Glomerular endothelial cell (primary cell): ENCODE results near the gene HSH2D. TPM values are rescaled to one million over a fixed set of nuclear protein-coding genes. Genes with fewer than 3 reads are reported as not detected.
"Not testable (repeated sequence)": the region's sequence is repeated elsewhere in the genome, so short reads cannot be mapped to it uniquely, and the experiment has no call there.

Experiments
- DNase-seq: peaks from one replicate; pipeline ENCODE4 v3.0.0-alpha.2; 2011; ENCODE audit warnings: low read depth, low spot score; ENCODE audit errors: extremely low read depth
- total RNA-seq: library from RNA; depleted of rRNA; stranded (reverse); fragments of >200 nt; gene quantifications from 2 replicates; pipeline ENCODE4 v1.2.3, GENCODE V29; 2015

HSH2D gene
- total RNA-seq, 1 donor from 2014 or later: not detected

- not testable (repeated sequence) for DNase-seq
Measured at GRCh38 chr19:16119075-16119857, 24.2 kb upstream of the HSH2D start.

- DNase-seq: no peak
Measured at GRCh38 chr19:16121141-16121540, 22.3 kb upstream of the HSH2D start.

GRCh38 chr19:16121967-16122366, 21.5 kb upstream of the HSH2D start:
- no peak for DNase-seq

GRCh38 chr19:16124953-16125352, 18.5 kb upstream of the HSH2D start:
- no peak for DNase-seq

GRCh38 chr19:16125737-16126495, 17.6 kb upstream of the HSH2D start:
- DNase-seq: no peak

- no peak for DNase-seq
Measured at GRCh38 chr19:16127080-16127479, 16.4 kb upstream of the HSH2D start.

- no peak for DNase-seq
Measured at GRCh38 chr19:16127776-16128371, 15.6 kb upstream of the HSH2D start.

- DNase-seq: no peak
Measured at GRCh38 chr19:16131648-16132047, 11.8 kb upstream of the HSH2D start.

- no peak for DNase-seq
Measured at GRCh38 chr19:16133818-16134217, 9.7 kb upstream of the HSH2D start.

GRCh38 chr19:16134510-16134909, 9.0 kb upstream of the HSH2D start:
- DNase-seq: no peak

- DNase-seq: no peak
Measured at GRCh38 chr19:16135430-16136127, 7.9 kb upstream of the HSH2D start.

- DNase-seq: no peak
Measured at GRCh38 chr19:16136185-16136999, 7.1 kb upstream of the HSH2D start.

GRCh38 chr19:16139752-16140151, 3.7 kb upstream of the HSH2D start:
- no peak for DNase-seq

GRCh38 chr19:16141043-16141442, 2.4 kb upstream of the HSH2D start:
- no peak for DNase-seq

GRCh38 chr19:16142032-16142580, 1.4 kb upstream of the HSH2D start:
- DNase-seq: no peak

- no peak for DNase-seq
Measured at GRCh38 chr19:16144216-16144581, 714 bp downstream of the HSH2D start.

- DNase-seq: no peak
Measured at GRCh38 chr19:16146112-16146511, 2.6 kb downstream of the HSH2D start.

GRCh38 chr19:16148443-16149229, 5.2 kb downstream of the HSH2D start:
- no peak for DNase-seq
